HCT116 (cell line): ENCODE measurements around the gene PRIMPOL. TPM values are rescaled to one million over a fixed set of nuclear protein-coding genes. Genes with fewer than 3 reads are reported as not detected.

Experiments used
- ATAC-seq: fragments of 200-7000 bp; cut with Tn5 transposase; 2 replicates; pipeline ENCODE4 v1.9.1; 2020; ENCODE audit warnings: mild to moderate bottlenecking, moderate library complexity
- BruUV-seq: library from RNA; stranded (reverse); fragments of 400-500 nt; replicated peaks from 2 replicates; lab custom pipeline; 2021; lab: Mats Ljungman, UMichigan
- CTCF ChIA-PET: fragments of 300-600 bp; sonication (Branson Sonifier 250); formaldehyde crosslinking; loops from one replicate; lab custom pipeline; 2021; ENCODE audit warnings: antibody characterized with exemption; lab: Charles Lee
- POLR2A ChIA-PET: fragments of 300-600, 350-600 bp; sonication (Branson Sonifier 250); formaldehyde crosslinking; loops from one replicate; lab custom pipeline; 2021; ENCODE audit warnings: antibody characterized with exemption; lab: Charles Lee
- RAD21 ChIA-PET, 2 experiments: fragments of 300-600 bp; sonication (Branson Sonifier 250); formaldehyde crosslinking; loops; one replicate each; lab custom pipeline; 2023; ENCODE audit warnings: low total read pairs in 2 of 2; ENCODE audit not compliant: uncharacterized antibody in 2 of 2, unreplicated experiment in 2 of 2, low non-redundant PET in 1 of 2; lab: Charles Lee
- DNase-seq: peaks from one replicate; pipeline ENCODE4 v3.0.0-alpha.2; 2010; ENCODE audit warnings: low read depth, low spot score
- H2AFZ ChIP-seq: fragments of 200-600 bp; shearing (Covaris generic), sonication (generic); 2 replicates; pipeline ENCODE4 v1.6.1; 2017; ENCODE audit warnings: low read depth, mixed run types, mixed read lengths, antibody characterized with exemption, low read length; ENCODE audit not compliant: poor library complexity, severe bottlenecking
- H3K27ac ChIP-seq: 2 replicates; pipeline ENCODE4 v1.5.1; 2012; ENCODE audit warnings: low read depth, low read length
- H3K27me3 ChIP-seq: fragments of 200-600 bp; sonication (generic); 2 replicates; pipeline ENCODE4 v1.6.1; 2016; ENCODE audit warnings: mixed run types, low read length, mixed read lengths; ENCODE audit not compliant: insufficient read depth
- H3K36me3 ChIP-seq, 2 experiments: fragments of 200-500 bp in 1 of 2; fragments of 200-600 bp in 1 of 2; sonication (Bioruptor generic) in 1 of 2; sonication (generic) in 1 of 2; 2 replicates each; pipeline versions ENCODE4 v1.5.1 to v1.6.1; 2014 to 2016; ENCODE audit warnings: low read length in 2 of 2, inconsistent platforms in 1 of 2, mixed read lengths in 1 of 2, mixed run types in 1 of 2; ENCODE audit not compliant: insufficient read depth in 2 of 2, control insufficient read depth in 1 of 2
- H3K4me1 ChIP-seq, 2 experiments: fragments of 200-600 bp in 1 of 2; sonication (generic) in 1 of 2; 2 replicates each; pipeline versions ENCODE4 v1.5.1 to v1.6.1; 2012 to 2017; ENCODE audit warnings: low read length in 2 of 2, inconsistent platforms in 1 of 2, mild to moderate bottlenecking in 1 of 2, mixed read lengths in 1 of 2, mixed run types in 1 of 2, moderate library complexity in 1 of 2; ENCODE audit not compliant: insufficient read depth in 2 of 2, control insufficient read depth in 1 of 2
- H3K4me2 ChIP-seq: fragments of 200-600 bp; sonication (generic); 2 replicates; pipeline ENCODE4 v1.6.1; 2017; ENCODE audit warnings: mixed run types, low read length, mixed read lengths
- H3K4me3 ChIP-seq, 2 experiments: fragments of 200-600 bp in 1 of 2; sonication (generic) in 1 of 2; replicated peaks in 1 of 2; 2 replicates each; pipeline ENCODE4 v1.5.1; 2011 to 2016; ENCODE audit warnings: low read length in 2 of 2, control low read depth in 1 of 2, low read depth in 1 of 2, mild to moderate bottlenecking in 1 of 2, mixed read lengths in 1 of 2, mixed run types in 1 of 2
- H3K79me2 ChIP-seq: fragments of 200-600 bp; sonication (generic); 2 replicates; pipeline ENCODE4 v1.6.1; 2017; ENCODE audit warnings: mild to moderate bottlenecking, mixed run types, low read length, moderate library complexity, mixed read lengths; ENCODE audit not compliant: insufficient read depth
- H3K9ac ChIP-seq: fragments of 200-600 bp; sonication (generic); 2 replicates; pipeline ENCODE4 v1.6.1; 2016; ENCODE audit warnings: low read length, mixed read lengths
- H3K9me2 ChIP-seq: fragments of 200-600 bp; sonication (generic), shearing (Covaris generic); 2 replicates; pipeline ENCODE4 v1.6.1; 2017; ENCODE audit warnings: mixed run types, mild to moderate bottlenecking, moderate library complexity; ENCODE audit not compliant: insufficient read depth
- H3K9me3 ChIP-seq, 2 experiments: fragments of 200-500 bp in 1 of 2; fragments of 200-600 bp in 1 of 2; sonication (Bioruptor generic) in 1 of 2; sonication (generic) in 1 of 2; 2 replicates each; pipeline ENCODE4 v1.6.1; 2014 to 2017; ENCODE audit warnings: low read length in 2 of 2, mixed read lengths in 2 of 2, inconsistent platforms in 1 of 2, low read depth in 1 of 2, mild to moderate bottlenecking in 1 of 2, mixed run types in 1 of 2, moderate library complexity in 1 of 2; ENCODE audit not compliant: control insufficient read depth in 1 of 2, insufficient read depth in 1 of 2
- H4K20me1 ChIP-seq: fragments of 200-600 bp; sonication (generic), shearing (Covaris generic); 2 replicates; pipeline ENCODE4 v1.6.1; 2017; ENCODE audit warnings: mixed run types, mild to moderate bottlenecking, moderate library complexity; ENCODE audit not compliant: insufficient read depth
- CBX3 ChIP-seq: IDR thresholded peaks from 2 replicates; pipeline ENCODE4 v1.6.1; 2012; ENCODE audit warnings: low read depth
- CEBPB ChIP-seq: IDR thresholded peaks from 2 replicates; pipeline ENCODE4 v1.6.1; 2012; ENCODE audit warnings: low read depth
- CTCF ChIP-seq, 3 experiments: fragments of 200-600 bp in 1 of 3; sonication (generic) in 1 of 3; IDR thresholded peaks in 2 of 3; conservative IDR thresholded peaks in 1 of 3; 2 replicates each; pipeline ENCODE4 v1.5.1; 2012 to 2017; ENCODE audit warnings: low read depth in 2 of 3, low read length in 2 of 3, antibody characterized with exemption in 1 of 3, borderline replicate concordance in 1 of 3, control low read depth in 1 of 3, mild to moderate bottlenecking in 1 of 3, mixed read lengths in 1 of 3, mixed run types in 1 of 3, moderate library complexity in 1 of 3; ENCODE audit not compliant: insufficient read depth in 1 of 3
- EGR1 ChIP-seq: IDR thresholded peaks from 2 replicates; pipeline ENCODE4 v1.6.1; 2012; ENCODE audit warnings: low read depth
- ELF1 ChIP-seq: IDR thresholded peaks from 2 replicates; pipeline ENCODE4 v1.6.1; 2012; ENCODE audit warnings: low read depth, borderline replicate concordance
- EZH2 ChIP-seq: fragments of 200-600 bp; sonication (generic); IDR thresholded peaks from 2 replicates; pipeline ENCODE4 v1.6.1; 2017; ENCODE audit warnings: antibody characterized with exemption, mixed run types
- FOSL1 ChIP-seq: IDR thresholded peaks from 2 replicates; pipeline ENCODE4 v1.6.1; 2012; ENCODE audit warnings: low read depth
- JUND ChIP-seq: IDR thresholded peaks from 2 replicates; pipeline ENCODE4 v1.6.1; 2012
- POLR2A ChIP-seq: IDR thresholded peaks from 2 replicates; pipeline ENCODE4 v1.7.0; 2011; ENCODE audit warnings: borderline replicate concordance; ENCODE audit not compliant: insufficient read depth, insufficient read length; ENCODE audit errors: extremely low read depth
- POLR2AphosphoS5 ChIP-seq: IDR thresholded peaks from 2 replicates; pipeline ENCODE4 v1.6.1; 2011; ENCODE audit warnings: mild to moderate bottlenecking, low read depth, low read length, moderate library complexity
- RAD21 ChIP-seq: IDR thresholded peaks from 2 replicates; pipeline ENCODE4 v1.6.1; 2012; ENCODE audit warnings: low read depth, mild to moderate bottlenecking
- REST ChIP-seq: IDR thresholded peaks from 2 replicates; pipeline ENCODE4 v1.6.1; 2012; ENCODE audit warnings: low read depth
- SIN3A ChIP-seq: IDR thresholded peaks from 2 replicates; pipeline ENCODE4 v1.6.1; 2012; ENCODE audit warnings: low read depth
- SP1 ChIP-seq: IDR thresholded peaks from 2 replicates; pipeline ENCODE4 v1.6.1; 2012; ENCODE audit warnings: low read depth
- SRF ChIP-seq: IDR thresholded peaks from 2 replicates; pipeline ENCODE4 v1.6.1; 2012; ENCODE audit warnings: low read depth
- TCF7L2 ChIP-seq: IDR thresholded peaks from 2 replicates; pipeline ENCODE4 v1.7.0; 2011; ENCODE audit warnings: borderline replicate concordance, inconsistent platforms; ENCODE audit not compliant: insufficient read depth, insufficient read length; ENCODE audit errors: extremely low read depth
- YY1 ChIP-seq: IDR thresholded peaks from 2 replicates; pipeline ENCODE4 v1.6.1; 2011; ENCODE audit warnings: low read length, low read depth, moderate library complexity, mild to moderate bottlenecking; ENCODE audit not compliant: insufficient replicate concordance; ENCODE audit errors: extremely low read depth
- ZFX ChIP-seq: fragments of 450-650 bp; IDR thresholded peaks from 2 replicates; pipeline ENCODE4 v1.6.1; 2017
- ZNF274 ChIP-seq: fragments of 200-500 bp; sonication (Bioruptor generic); IDR thresholded peaks from 2 replicates; pipeline ENCODE4 v1.6.1; 2014; ENCODE audit warnings: mild to moderate bottlenecking, low read depth, low read length, inconsistent platforms
- intact Hi-C: fragments of 100-400 bp; cut with micrococcal nuclease; formaldehyde crosslinking; loops from 2 replicates; pipeline ENCODE4 v1.10.0; 2022
- total RNA-seq: library from RNA; stranded (reverse); gene quantifications from one replicate; pipeline ENCODE4 v1.2.1, GENCODE V29; 2021; ENCODE audit not compliant: unreplicated experiment

The PRIMPOL gene
- total RNA-seq, 1 experiment from 2014 or later: 11.3 TPM

GRCh38 chr4:184628103-184628502 lies 21.4 kb upstream of the PRIMPOL start:
- no peak overlapping the region for H3K9ac ChIP-seq
- H3K27me3 ChIP-seq: no peaks in the 10 kb centered on the region
- POLR2A ChIA-PET: no interaction called here
- no peak overlapping the region for H3K27ac ChIP-seq
- no peaks in the 10 kb centered on the region for H3K4me1 ChIP-seq
- intact Hi-C loops: no loop called here
- no peaks in the 10 kb centered on the region for H3K36me3 ChIP-seq
- DNase-seq: no peak
- RAD21 ChIA-PET: no interaction called here
- H3K79me2 ChIP-seq: no peaks in the 10 kb centered on the region
- H4K20me1 ChIP-seq: no peaks in the 10 kb centered on the region
- H3K4me2 ChIP-seq: no peak overlapping the region
- H3K9me2 ChIP-seq: no peaks in the 10 kb centered on the region
- no peaks in the 10 kb centered on the region for H3K9me3 ChIP-seq
- CTCF ChIA-PET: no interaction called here
- no peak for TF ChIP-seq SIN3A
- no peak for TF ChIP-seq ELF1
- no peak for TF ChIP-seq SRF
- TF ChIP-seq RAD21: no peak
- no peak for TF ChIP-seq FOSL1
- TF ChIP-seq SP1: no peak
- no peak for TF ChIP-seq ZFX
- TF ChIP-seq ZNF274: no peak
- no peak for TF ChIP-seq POLR2A
- no peak for TF ChIP-seq CTCF (IDR thresholded peaks at IDR 0.05 in 2 of 3, conservative IDR thresholded peaks at IDR 0.05 in 1 of 3; ENCODE audit: borderline replicate concordance in 1 of 3, insufficient read depth in 1 of 3, low read depth in 2 of 3, low read length in 2 of 3)
- TF ChIP-seq JUND: no peak
- no peak for TF ChIP-seq POLR2AphosphoS5
- TF ChIP-seq YY1: no peak
- TF ChIP-seq EGR1: no peak
- TF ChIP-seq TCF7L2: no peak
- TF ChIP-seq REST: no peak
- TF ChIP-seq EZH2: no peak
- no peak for TF ChIP-seq CBX3
- no peak for TF ChIP-seq CEBPB
- TF ChIP-seq, all 23 proteins: peak for 0
- BruUV-seq: no TSS peak
- no peak overlapping the region for H2AFZ ChIP-seq
- no peak overlapping the region for H3K4me3 ChIP-seq
- ATAC-seq: no peak
